ENCODE measurements around the gene GFOD1. TPM values are rescaled to one million over a fixed set of nuclear protein-coding genes. Genes with fewer than 3 reads are reported as not detected.

GFOD1 gene
- total RNA-seq, 1 experiment from 2014 or later, result 6.1 TPM

GRCh38 chr6:13519839-13520238 lies 32.4 kb upstream of the GFOD1 start:
- Mint-ChIP-seq H3K27me3 (ENCODE audit: low read depth) (no peaks in the 10 kb centered on the region), H3K27ac (no peak overlapping the region), H3K4me1 (peaks cover 0 to 7% of the 10 kb centered on the region in 2 experiments; a peak in 1 of 4 replicates), H3K4me3 (no peak overlapping the region), H3K9me3 (0 out of 5 replicates have a peak, but pooled peaks cover 0 to 2% of the 10 kb centered on the region in 2 experiments), H3K36me3 (ENCODE audit: insufficient read depth in 1 of 3, low read depth in 3 of 3) (no peaks in the 10 kb centered on the region)
- Histone ChIP-seq H4K8ac (replicated peaks; ENCODE audit: insufficient read length, low read depth, low read length) (no peak overlapping the region), H2AK5ac (ENCODE audit: insufficient read length, low read length) (no peak overlapping the region), H3K14ac (ENCODE audit: insufficient read depth, low read length) (no peak overlapping the region), H2BK20ac (ENCODE audit: low read depth, low read length, poor library complexity, severe bottlenecking) (no peak overlapping the region), H4K20me1 (ENCODE audit: control insufficient read depth, insufficient read depth, insufficient read length) (no peaks in the 10 kb centered on the region), H3K4ac (ENCODE audit: low read depth, low read length) (no peak overlapping the region), H2BK12ac (ENCODE audit: insufficient read length, low read depth, low read length) (no peak overlapping the region), H3K27ac (ENCODE audit: insufficient read length, low read depth, low read length) (no peak overlapping the region), H2BK5ac (ENCODE audit: insufficient read length, low read length) (no peak overlapping the region), H3K56ac (ENCODE audit: insufficient read length, low read depth, low read length) (no peak overlapping the region), H3K9me3 (ENCODE audit: control insufficient read depth, low read depth, low read length) (no peaks in the 10 kb centered on the region), H3K79me2 (ENCODE audit: insufficient read depth, low read length) (no peaks in the 10 kb centered on the region), H3K23ac (ENCODE audit: insufficient read length, low read depth, low read length) (no peak overlapping the region), H3K4me2 (ENCODE audit: insufficient read depth, insufficient read length, low read length) (no peak overlapping the region), H3K18ac (ENCODE audit: insufficient read length, low read depth, low read length) (no peak overlapping the region), H3K9ac (ENCODE audit: extremely low read depth, insufficient read length, low read length) (no peak overlapping the region), H3K4me1 (ENCODE audit: insufficient read depth, low read length) (no peaks in the 10 kb centered on the region), H4K5ac (ENCODE audit: insufficient read length, low read depth, low read length) (no peak overlapping the region), H3K23me2 (ENCODE audit: insufficient read length, low read depth, low read length, poor library complexity, severe bottlenecking) (no peaks in the 10 kb centered on the region), H3K79me1 (ENCODE audit: insufficient read depth, low read depth, low read length, poor library complexity, severe bottlenecking) (no peaks in the 10 kb centered on the region), H3T11ph (ENCODE audit: low read length) (no peak overlapping the region), H4K91ac (ENCODE audit: insufficient read length, low read depth, low read length) (no peak overlapping the region), H3K27me3 (ENCODE audit: insufficient read depth, low read length) (no peaks in the 10 kb centered on the region), H2BK15ac (ENCODE audit: low read depth, low read length) (no peak overlapping the region), H2BK120ac (ENCODE audit: low read depth, low read length, poor library complexity, severe bottlenecking) (no peak overlapping the region), H2AFZ (ENCODE audit: low read length) (no peak overlapping the region)
- WGBS (ENCODE audit: extremely low coverage, insufficient read length, low lambda C conversion rate), result no CpG with 5 or more reads among the region's 4 CpGs
- no peak for DNase-seq
- no peak for TF ChIP-seq CTCF (conservative IDR thresholded peaks at IDR 0.05)
